GM18867 (cell line): ENCODE results near the gene HPSE2.
A peak's percentile ranks its signal among the peaks of the same experiment; 100 is the strongest.

ENCODE experiments used
- ATAC-seq: cut with Tn5 transposase; IDR thresholded peaks from one replicate; pipeline ENCODE4 v1.9.1; 2021; ENCODE audit warnings: mild to moderate bottlenecking, moderate library complexity; ENCODE audit not compliant: unreplicated experiment

The HPSE2 gene

GRCh38 chr10:98855403-98856189, 380.1 kb downstream of the HPSE2 start:
- peak; percentile 68 for ATAC-seq

- ATAC-seq = no peak
Observed at GRCh38 chr10:98852686-98853085, 383.0 kb downstream of the HPSE2 start.

GRCh38 chr10:98848361-98848760, 387.3 kb downstream of the HPSE2 start:
- no peak for ATAC-seq

GRCh38 chr10:98846787-98847186, 388.9 kb downstream of the HPSE2 start:
- no peak for ATAC-seq

GRCh38 chr10:98833542-98833941, 402.1 kb downstream of the HPSE2 start:
- ATAC-seq = no peak

- ATAC-seq = no peak
Observed at GRCh38 chr10:98832738-98833137, 402.9 kb downstream of the HPSE2 start.

GRCh38 chr10:98832196-98832595, 403.5 kb downstream of the HPSE2 start:
- no peak for ATAC-seq

GRCh38 chr10:98831391-98831790, 404.3 kb downstream of the HPSE2 start:
- no peak for ATAC-seq

GRCh38 chr10:98825741-98826140, 409.9 kb downstream of the HPSE2 start:
- ATAC-seq = no peak

GRCh38 chr10:98817396-98817795, 418.3 kb downstream of the HPSE2 start:
- peak; percentile 68 for ATAC-seq

GRCh38 chr10:98815039-98815885, 420.4 kb downstream of the HPSE2 start:
- ATAC-seq = no peak

GRCh38 chr10:98814470-98814869, 421.2 kb downstream of the HPSE2 start:
- ATAC-seq = no peak

GRCh38 chr10:98808282-98808892, 427.3 kb downstream of the HPSE2 start:
- ATAC-seq = no peak

GRCh38 chr10:98800263-98800662, 435.4 kb downstream of the HPSE2 start:
- ATAC-seq = no peak

GRCh38 chr10:98795467-98795866, 440.2 kb downstream of the HPSE2 start:
- no peak for ATAC-seq

GRCh38 chr10:98790817-98791216, 444.8 kb downstream of the HPSE2 start:
- ATAC-seq = no peak

GRCh38 chr10:98778277-98778759, 457.3 kb downstream of the HPSE2 start:
- no peak for ATAC-seq

- ATAC-seq = no peak
Observed at GRCh38 chr10:98758463-98758862, 477.2 kb downstream of the HPSE2 start.

- no peak for ATAC-seq
Observed at GRCh38 chr10:98748298-98748697, 487.4 kb downstream of the HPSE2 start.

- no peak for ATAC-seq
Observed at GRCh38 chr10:98745645-98746044, 490.0 kb downstream of the HPSE2 start.

GRCh38 chr10:98720551-98720950, 515.1 kb downstream of the HPSE2 start:
- ATAC-seq = no peak
